NCI-H2171 treated with DMSO at 0.1 percent for 48 hours (cell line): ENCODE measurements around the gene CHCHD3.
"Not testable (repeated sequence)": the region's sequence is repeated elsewhere in the genome, so short reads cannot be mapped to it uniquely, and the experiment has no call there.

Experiments used
- DNase-seq: peaks from one replicate; lab custom pipeline; 2025; lab: John Stamatoyannopoulos, UW

The CHCHD3 gene

DNA sequence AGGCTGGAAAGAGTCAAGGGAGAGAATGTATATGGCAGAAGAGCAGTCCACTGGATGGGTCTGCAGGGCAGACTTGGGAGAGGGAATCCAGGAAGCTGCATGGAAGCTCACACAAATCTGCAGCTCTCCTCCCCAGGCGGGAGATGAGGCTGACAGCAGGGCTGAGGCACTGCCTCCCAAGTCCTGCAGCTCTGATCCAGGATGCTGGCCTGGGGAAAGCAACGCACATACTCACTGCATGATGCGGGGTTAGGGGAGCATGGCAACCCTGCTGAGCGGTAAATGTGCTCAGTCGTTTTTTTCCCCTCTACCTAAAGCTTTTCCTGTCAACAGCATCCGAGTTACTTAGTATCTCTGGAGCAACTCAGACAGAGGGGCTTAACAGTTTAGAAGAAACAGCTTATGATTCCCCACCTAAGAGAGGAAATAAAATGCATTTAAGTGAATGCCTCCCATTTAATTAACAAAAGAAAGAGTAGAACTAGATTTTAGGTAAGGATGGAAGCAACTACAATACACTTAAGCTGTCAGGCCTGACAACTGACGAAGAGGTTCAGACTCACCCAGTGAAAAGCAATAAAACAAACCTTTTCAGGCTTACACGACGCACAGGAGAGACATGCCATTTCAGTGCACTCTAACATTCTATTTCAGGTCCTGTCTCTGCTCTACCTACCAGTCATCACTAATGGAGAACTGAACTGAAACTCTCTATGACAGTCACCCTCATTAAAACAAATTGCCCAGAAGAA, 37.0 kb downstream of the CHCHD3 start:
- no peak for DNase-seq

DNA sequence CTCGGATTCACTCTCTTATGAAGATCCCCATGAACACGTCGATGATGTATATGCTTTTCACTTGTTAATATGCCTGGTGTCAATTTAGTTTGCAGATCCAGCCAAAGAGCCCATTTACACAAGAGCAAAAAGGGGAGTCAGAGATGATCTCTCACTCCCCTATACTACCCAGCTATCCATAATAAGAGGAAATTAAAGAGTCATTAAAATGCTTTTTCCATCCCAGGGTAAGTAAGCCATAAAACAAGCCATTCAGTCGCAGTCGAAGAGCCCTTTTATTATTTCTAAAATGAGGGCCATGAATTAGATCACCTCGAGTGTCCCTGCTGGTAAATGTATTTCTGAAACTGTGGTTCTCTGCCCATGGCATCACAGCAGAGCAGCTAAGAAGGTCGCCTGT, 41.2 kb downstream of the CHCHD3 start:
- DNase-seq = no peak

DNA sequence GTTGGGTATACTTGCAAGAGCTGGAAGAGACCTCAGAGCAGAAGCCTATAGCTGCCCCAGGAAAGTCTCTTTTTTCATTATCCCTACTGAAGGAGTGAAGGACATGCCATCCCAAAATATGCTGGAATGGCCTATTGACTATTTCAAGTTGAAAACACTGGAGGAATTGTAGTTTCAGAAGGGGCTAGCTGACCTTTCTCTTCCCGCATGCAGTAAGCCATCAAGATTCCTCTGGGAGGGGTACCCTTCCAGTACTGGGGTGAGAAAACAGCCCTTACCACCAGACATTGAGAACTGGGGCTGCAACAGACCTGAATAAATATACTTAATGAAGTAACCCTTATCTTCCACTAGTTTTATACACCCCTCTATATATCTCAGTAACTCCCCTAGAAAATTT, 41.7 kb downstream of the CHCHD3 start:
- DNase-seq = no peak

GRCh38 chr7:133039614-133040013, 42.3 kb downstream of the CHCHD3 start:
- DNase-seq = no peak

DNA sequence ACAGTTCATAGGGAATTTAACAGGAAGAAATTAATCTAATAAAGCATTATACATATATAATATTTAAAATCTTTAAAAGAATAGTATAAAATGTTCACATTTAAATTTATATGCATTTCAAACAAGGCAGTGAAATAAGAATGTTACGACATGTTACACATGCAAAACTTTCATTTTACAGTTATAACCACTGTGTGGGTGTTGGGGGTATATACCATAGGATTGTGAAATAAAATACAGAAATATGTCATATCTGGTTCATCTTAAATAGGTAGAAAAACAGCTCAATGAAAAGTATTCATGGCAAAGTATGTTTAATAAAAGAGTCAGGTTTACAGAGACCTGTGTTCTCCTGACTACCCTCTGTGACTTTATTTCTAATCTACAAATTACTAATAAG, 45.6 kb downstream of the CHCHD3 start:
- DNase-seq = no peak

DNA sequence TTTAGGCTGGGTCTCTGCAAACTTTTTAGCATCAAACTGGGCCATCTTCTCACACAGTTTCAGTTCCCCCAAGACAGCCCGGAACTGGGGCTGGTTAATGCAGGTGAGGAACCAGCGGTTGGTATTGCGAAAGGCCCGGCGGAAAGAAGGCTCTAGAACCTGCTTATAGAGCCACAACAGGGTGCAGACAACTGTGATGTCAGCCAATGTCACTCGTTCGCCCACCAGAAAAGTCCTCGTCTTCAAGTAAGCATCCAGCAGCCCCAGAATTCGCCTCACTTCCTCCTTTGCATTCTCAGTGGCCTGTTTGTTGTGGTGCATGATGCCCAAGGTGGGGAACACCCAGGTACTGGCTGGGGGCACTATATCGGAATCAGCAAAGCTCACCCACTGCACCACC, 46.6 kb downstream of the CHCHD3 start:
- not testable (repeated sequence) for DNase-seq

- no peak for DNase-seq
Observed at GRCh38 chr7:133030346-133030745, 51.5 kb downstream of the CHCHD3 start.

GRCh38 chr7:133029463-133029862, 52.4 kb downstream of the CHCHD3 start:
- no peak for DNase-seq

DNA sequence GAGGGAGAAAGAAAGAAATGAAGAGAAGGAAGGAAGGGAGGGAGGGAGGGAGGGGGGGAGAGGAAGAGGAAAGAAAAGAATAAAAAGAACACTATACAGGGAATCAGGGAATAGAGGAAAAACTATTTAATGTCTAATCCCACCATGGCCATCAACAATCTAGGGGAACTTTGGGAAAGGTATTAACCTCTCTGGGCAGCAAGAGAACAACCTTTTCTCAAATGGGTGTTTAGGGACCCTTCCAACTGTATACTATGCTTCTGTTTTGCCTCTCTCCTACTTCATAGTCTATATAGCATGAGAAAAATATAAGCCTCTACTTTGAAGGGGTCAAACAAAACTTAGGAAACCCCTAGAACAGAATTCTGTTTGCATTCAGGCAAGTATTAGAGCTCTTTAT, 54.5 kb downstream of the CHCHD3 start:
- no peak for DNase-seq

DNA sequence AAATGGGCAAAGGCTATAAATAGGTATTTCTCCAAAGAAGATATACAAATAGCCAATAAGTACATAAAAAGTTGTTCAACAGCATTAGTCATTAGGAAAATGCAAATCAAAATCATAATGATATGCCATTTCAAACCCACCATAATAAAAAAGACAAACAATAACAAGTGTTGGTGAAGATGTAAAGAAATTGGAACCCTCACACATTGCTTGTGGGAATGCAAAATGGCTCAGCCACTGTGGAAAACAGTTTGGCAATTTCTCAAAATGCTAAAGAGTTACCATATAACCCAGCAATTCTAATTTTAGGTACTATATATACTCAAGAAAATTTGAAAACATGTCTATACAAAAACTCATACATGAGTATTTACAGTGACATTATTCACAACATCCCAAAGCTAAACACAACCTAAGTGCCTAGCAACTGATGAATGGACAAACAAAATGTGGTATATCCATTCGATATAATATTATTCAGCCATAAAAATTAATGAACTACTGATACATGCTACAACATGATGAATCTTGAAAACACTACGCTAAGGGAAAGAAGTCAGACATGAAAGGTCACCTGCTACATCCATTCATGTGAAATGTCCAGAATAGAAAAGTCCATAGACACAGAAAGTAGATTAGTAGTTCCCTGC, 55.6 kb downstream of the CHCHD3 start:
- DNase-seq = no peak

DNA sequence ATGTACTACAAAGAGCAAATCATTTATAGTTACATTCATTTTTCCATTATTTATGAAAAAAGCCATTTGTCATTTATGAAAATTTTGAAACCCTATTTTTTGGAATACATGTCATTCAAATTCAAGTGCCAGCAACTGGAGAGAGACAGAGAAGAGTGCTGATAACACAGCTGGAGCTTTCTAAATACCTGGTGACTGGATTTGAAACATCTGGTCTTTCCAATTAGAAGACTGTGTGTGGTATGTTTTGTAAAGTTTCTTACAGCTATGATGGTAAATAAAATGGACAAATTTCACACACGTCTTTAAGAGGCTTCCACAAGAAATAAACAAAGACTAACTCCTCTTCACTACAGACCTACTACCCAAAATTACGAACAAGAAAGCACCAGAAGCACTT, 56.8 kb downstream of the CHCHD3 start:
- peak; percentile 5 for DNase-seq

GRCh38 chr7:133024596-133024995, 57.3 kb downstream of the CHCHD3 start:
- no peak for DNase-seq

DNA sequence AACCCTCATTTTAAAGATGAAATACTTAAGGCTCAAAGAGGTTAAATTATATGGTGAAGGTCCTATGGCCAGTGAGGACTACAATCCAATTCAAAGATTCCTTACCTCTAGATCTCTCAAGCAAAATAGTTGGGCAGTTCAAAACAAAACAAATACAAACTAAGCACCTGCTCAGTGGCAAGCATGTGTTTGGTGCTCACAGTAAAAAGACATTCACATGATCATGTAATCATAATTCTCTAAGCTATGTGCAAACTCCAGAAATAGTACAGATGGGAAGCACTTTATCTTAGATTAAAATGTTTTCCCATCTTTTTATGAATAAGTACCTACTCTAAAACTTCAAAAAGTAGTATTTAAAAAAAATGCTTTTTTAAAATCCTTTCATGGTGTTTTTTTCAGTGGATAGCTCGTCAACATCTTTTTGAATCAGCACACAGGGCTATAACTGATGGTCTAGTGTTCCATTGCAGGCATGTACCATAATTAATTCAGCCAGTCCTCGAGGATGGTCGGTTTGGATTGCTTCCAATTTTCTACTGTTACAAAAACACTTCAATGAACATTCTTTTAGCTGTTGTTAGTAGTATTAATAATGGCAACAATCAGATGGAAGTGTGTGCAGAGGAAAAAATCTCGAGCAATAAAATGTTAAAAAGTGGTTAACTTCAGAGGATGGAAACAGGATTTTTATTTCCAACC, 58.4 kb downstream of the CHCHD3 start:
- DNase-seq = peak; percentile 67

DNA sequence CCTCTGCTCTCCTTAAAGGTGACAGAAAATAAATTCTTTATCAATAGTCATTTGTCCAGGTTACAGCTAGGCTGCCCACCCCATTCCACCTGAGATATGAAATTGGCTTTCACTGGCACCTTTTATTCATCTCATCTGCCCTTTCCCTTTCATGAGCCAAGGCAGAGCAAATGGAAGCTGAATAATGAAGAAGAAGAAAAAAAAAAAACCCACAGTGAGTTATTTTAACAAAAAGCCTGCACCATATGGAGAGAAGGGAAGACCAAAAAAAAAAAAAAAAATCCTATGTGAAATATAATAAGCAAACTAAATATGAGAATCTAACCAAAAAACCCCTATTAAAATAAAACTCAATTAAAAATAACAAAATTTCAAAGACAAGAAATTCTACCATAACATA, 59.2 kb downstream of the CHCHD3 start:
- DNase-seq = peak; percentile 68

DNA sequence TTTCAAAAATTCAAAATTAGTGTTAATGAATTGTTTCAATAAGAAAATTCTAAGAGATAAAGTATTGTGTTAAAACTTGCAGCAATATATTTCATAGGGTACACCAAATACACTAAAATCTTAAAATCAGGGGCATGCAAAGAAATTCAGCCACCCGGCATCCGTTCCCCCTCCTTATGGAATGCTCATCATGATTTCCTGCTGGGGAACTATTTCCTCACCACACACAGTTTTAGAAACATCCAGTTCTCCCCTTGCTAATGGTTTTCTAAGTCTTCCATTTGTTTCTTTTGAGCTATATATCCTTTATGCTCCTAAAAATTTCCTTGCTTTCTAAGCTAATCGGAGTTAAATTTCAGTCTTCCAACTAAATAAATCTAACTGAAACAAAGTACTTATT, 60.7 kb downstream of the CHCHD3 start:
- DNase-seq = no peak

DNA sequence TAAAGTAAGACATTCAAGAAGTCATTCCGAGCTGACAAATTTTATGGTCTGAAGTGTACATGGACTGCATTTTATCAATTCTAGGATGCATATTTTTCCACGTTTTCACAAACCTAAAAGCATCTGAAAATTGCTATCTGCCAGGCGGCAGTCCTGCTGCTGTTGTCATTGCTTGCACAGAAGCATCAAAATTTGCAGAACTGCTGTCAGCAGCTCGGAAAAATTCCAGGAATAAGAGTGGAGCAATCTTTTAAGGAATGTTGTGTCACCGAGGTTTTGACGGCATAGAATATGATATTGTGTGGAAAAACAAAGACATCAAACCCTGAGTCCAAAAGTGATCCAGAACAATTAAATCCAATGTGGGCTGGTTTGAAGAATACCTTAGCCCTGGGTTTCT, 61.4 kb downstream of the CHCHD3 start:
- DNase-seq = no peak

GRCh38 chr7:133019590-133019989, 62.3 kb downstream of the CHCHD3 start:
- DNase-seq = no peak

DNA sequence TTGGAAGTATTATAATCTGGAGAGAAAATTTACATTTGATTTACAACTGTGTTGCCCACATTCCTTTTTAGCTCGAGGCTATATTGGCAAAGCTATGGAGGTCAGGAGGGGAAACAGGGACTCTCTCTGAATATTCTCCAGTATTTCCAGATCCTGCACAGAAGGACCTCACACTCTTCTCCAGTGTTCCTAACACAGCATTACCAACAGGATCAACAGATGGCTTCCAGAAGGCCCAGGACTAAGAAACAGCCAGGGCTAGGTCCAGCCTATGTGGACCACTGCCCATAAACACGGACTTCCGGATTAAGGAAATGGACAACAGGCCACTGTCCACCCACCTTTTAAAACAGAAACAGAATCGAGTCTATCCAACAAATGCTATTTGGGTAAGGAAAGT, 65.3 kb downstream of the CHCHD3 start:
- DNase-seq = no peak

DNA sequence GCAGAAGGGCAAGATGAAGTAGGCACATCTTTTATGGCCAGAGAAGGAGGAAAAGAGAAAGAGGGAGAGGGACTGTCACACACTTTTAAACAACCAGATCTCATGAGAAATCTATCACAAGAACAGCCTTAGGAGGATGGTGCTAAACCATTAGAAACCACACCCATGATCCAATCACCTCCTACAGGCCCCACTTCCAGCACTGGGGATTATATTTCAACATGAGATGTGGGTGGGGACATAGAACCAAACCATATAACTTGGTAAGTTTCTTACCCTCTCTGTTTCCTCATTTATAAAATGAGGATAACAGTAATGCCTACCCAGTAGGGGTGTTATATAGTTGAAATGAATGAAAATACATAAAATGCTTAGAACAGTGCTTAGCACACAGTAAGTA, 66.0 kb downstream of the CHCHD3 start:
- DNase-seq = no peak

- DNase-seq = no peak
Observed at GRCh38 chr7:133011746-133012145, 70.1 kb downstream of the CHCHD3 start.

GRCh38 chr7:133009426-133010252, 72.3 kb downstream of the CHCHD3 start:
- no peak for DNase-seq

GRCh38 chr7:133007961-133008360, 73.9 kb downstream of the CHCHD3 start:
- no peak for DNase-seq
